Hematopoietic multipotent progenitor cell (in vitro differentiated cells): ENCODE measurements around the gene INO80. TPM values are rescaled to one million over a fixed set of nuclear protein-coding genes. Genes with fewer than 3 reads are reported as not detected.
"Not testable (repeated sequence)": the region's sequence is repeated elsewhere in the genome, so short reads cannot be mapped to it uniquely, and the experiment has no call there.

Experiments used
- DNase-seq, 3 donors: peaks; one replicate each; pipeline ENCODE4 v3.0.0-alpha.2; 2011 to 2015; ENCODE audit warnings: low read depth in 2 of 3, low spot score in 2 of 3
- total RNA-seq: library from RNA; depleted of rRNA; stranded (reverse); fragments of >200 nt; gene quantifications from one replicate; pipeline ENCODE4 v1.2.3, GENCODE V29; 2012

Gene INO80
- total RNA-seq, 1 donor: 18.0 TPM

DNA sequence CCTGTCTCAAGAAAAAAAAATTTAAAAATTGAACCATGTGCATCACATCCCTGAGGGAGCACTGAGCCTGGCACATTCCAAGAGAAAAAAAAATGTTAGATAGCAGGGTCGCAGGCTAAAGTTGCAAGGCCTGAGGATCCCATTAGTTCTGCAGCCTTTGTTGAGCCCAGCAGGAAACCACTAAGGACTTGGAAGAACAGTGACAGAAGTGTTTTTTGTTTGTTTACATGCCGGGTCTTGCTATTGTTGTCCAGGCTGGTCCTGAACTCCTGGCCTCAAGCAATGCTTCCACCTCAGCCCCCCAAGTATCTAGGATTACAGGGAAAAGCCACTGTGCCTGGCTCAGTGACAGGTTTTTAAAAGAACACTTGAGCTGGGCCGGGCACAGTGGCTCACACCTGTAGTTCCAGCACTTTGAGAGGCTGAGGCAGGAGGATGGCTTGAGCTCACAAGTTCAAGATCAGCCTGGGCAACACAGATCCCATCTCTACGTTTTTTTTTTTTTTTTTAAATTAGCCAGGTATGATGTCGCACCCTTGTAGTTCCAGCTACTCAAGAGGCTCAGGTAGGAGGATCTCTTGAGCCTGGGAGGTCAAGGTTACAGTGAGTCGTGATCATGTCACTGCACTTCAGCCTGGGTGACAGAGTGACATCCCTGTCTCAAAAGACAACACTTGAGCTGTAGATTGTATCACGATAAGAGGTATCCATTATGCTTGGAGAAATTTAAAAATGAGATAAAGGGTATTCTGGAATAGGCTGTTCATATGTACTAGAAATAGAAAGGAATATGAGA lies 147.6 kb downstream of the INO80 start:
- DNase-seq: no peak

DNA sequence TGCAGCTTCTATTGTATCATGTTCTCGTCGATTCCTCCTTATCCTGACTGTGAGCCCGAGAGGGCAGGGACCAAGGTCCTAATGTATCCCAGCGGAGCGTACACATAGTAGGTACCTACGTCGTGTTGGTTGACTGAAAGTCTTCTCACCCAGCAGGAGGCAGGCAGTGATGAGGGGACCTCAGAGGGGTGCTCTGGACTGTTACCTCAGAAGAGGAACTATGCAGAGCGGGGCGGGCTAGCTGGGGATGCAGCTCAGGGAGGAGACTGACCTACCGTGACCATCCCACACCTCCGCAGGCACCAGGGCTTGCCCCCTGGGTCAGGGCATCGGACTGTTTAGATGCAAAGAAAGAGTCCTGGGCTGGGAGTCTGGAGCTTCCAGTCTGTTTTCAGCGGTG lies 151.4 kb downstream of the INO80 start:
- no peak for DNase-seq

DNA sequence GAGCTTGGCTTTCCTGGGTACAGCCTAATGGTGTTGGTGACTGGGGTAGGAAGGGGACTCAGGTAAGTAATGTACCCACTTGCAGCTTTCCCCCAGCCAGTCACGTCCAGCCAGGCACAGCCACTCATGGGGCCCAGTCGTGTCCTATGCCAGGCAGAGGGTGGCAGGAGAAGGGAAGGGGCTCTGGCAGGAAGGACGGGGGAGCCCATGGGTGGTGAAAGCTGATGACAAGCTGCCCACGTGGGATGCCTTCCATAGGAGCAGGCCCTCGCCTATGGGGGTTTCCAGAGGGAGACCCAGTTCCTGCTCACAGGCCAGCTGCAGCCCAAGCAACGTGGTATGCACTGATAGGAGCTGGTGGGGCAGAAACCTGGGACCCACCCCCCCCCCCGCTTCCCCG lies 152.1 kb downstream of the INO80 start:
- DNase-seq: no peak

DNA sequence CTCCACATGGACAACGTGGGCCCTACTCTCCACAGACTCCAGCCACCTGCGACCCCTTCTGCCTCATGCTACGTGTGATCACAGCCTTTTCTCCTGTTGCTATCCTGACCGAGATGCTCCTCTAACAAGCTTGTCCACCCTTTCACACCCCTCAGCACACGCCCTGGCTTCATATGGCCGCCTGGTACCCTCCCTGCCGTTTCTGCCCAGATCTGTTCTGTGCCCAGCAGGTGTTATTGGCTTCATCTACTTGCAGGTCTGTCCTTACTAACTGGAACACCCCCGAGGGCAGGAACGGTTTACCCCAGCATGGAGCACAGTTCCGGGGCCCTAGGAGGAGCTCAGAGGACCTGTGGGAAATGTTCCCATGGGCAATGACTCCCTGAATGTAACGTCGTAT lies 152.9 kb downstream of the INO80 start:
- no peak for DNase-seq

DNA sequence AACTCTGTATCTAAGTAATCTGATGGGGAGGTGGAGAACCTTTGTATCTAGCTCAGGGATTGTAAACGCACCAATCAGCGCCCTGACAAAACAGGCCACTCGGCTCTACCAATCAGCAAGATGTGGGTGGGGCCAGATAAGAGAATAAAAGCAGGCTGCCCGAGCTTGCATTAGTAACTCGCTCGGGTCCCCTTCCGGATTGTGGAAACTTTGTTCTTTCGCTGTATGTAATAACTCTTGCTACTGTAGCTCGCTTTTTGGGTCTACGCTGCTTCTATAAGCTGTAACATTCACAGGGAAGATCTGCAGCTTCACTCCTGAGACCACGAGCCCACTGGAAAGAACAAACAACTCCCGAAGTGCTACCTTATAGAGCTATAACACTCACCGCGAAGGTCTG lies 153.8 kb downstream of the INO80 start:
- not testable (repeated sequence) for DNase-seq

DNA sequence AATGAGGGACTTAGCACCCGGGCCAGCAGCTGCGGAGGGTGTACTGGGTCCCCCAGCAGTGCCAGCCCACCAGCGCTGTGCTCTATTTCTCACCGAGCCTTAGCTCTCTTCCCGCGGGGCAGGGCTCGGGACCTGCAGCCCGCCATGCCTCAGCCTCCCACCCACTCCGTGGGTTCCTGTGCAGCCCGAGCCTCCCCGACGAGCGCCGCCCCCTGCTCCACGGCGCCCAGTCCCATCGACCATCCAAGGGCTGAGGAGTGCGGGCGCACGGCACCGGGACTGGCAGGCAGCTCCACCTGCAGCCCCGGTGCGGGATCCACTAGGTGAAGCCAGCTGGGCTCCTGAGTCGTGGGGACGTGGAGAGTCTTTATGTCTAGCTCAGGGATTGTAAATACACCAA lies 154.3 kb downstream of the INO80 start:
- not testable (repeated sequence) for DNase-seq

DNA sequence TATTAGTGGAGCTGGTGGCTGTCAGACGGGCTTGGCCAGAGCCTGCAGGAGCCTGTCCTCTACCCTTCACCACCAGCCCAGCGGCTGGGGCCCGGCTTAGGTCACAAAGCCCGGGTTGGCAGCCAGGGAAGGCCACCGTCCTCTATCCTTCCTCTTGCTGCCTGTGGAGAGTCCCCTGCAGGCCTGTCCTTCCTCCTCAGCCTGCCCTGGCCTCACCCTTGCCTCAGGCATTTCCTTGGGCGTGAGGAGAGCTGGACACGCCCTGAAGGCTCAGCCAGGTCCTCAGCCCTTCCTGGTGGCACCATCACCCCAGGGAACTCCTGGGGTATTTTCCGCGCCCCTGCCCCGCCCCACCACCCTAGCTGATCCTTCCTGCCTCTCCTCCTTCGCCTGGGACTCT lies 155.2 kb downstream of the INO80 start:
- DNase-seq: no peak

DNA sequence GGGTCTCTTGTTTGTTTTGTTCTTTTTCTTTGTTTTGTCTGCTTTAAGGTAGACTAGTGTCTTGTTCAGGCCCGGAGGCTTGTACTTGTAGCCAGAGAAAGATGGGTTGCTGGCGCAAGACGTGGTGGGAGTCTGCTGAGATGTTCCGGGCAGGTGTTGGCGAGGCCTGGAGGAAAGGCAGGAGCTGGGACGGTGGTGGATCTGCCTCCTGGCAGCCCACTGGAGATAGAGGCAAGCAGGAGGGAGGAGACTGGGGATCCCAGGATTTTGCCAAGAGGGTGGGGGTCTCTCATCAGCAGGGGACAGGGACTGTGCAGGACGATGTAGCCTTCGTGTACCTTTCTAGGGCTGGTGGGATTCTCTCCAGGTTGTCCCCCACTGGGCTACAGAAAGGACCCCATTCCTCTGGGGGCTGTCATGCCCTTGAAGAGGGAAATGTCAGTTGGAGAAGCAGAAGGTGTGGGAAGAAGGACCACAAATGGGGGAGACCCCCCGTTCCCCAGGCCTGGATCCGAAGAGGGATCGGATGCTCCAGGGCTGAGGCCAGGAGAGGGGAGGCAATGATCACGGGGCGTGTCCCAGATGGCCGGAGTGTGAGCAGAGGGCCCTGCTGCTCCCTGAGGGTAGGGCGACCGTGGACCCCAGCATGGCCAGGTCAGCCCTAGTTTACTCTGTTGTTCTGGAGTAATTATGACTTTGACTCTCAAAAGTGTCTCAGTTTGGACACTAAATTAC lies 155.8 kb downstream of the INO80 start:
- no peak for DNase-seq

DNA sequence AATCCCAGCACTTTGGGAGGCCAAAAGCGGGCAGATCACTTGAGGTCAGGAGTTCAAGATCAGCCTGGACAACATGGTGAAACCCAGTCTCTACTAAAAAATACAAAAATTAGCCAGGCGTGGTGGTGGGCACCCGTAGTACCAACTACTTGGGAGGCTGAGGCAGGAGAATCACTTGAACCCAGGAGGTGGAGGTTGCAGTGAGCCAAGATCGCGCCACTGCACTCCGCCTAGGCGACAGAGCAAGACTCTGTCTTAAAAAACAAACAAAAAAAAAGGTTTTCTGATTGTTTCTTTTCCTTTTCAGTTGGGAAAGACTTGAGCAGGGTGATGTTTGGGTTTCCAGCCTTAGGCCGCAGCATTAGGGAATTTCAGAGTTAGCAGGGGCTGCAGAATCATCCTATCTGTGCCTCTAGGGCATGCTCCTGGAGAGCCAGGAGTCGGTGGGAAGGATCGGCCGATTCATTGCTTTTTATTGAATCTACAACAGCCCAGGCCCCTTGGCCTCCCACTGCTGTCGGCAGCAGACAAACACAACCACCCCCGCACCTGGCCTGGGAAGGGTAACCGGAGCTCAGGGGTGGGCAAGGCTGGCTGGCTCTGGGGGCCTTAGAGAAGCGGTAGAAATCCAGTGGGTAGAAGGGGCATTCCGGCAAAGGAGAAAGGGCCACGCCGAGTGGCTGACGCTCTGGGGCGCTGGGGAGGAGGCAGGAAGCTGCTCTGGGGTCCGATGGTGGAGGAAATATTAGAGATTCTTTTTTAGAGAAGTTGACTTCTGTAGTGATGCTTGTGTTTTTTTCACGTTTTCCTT lies 156.5 kb downstream of the INO80 start:
- peak in 1 of 3 donors; percentile 49 for DNase-seq

DNA sequence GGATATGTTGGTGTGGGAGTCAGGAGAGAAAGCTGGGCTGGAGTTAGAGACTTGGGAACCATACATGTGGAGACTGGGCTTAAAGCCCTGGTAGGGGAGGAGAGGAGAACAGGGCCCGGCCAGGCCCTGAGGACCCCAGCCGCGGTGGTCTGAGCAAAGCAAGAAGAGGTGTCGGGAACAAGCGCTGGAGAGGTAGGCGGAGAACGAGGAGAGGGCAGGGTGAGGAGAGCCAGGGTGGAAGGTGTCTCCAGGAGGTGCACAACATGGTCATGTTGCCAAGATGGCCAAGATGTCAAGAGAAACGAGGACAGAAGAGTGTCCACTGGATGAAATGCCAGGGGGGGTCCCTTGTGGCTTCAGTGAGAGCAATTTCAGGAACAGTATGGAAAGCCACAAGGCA lies 157.4 kb downstream of the INO80 start:
- DNase-seq: no peak

DNA sequence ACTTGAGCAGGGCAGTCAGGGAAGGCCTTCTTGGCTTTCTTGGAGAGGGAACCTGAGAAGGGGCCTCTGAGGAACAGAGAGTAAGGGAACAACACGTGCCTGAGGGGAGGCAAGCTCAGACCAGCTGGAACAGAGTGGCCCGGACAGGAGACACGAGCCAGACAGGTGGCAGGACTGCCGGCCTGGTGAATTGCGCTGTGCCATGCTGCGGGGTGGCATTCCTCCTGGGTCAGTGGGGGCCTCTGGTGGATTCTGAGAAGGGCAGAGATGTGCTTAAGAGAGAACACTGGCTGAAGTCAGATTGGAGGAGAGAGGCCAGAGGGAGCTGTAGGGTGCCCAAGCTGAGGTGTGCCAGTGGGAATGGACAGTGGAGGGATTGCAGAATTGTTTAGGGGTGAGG lies 157.9 kb downstream of the INO80 start:
- DNase-seq: no peak

DNA sequence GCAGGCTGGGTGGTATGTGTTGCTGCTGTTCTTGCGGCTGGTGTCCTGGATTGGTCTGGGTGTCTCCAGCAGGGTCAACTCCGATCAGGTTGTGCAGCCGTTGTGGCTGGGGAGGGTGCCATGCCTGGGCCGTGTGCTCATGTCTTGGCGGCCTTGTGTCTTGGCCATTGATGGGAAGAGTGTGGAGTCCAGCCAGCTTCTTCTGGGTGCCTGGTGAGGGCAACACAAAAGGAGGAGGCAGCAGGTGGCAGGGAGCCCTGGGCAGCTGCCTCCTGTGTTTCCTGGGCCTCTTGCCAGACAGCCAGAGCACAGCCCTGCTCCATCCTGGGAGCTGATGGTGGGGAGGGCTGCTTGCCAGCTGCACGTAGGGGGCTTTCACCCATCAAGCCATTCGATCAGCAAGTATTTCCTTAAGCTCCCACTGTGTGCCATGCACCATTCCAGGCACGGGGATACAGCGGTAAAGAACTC lies 158.5 kb downstream of the INO80 start:
- no peak for DNase-seq

DNA sequence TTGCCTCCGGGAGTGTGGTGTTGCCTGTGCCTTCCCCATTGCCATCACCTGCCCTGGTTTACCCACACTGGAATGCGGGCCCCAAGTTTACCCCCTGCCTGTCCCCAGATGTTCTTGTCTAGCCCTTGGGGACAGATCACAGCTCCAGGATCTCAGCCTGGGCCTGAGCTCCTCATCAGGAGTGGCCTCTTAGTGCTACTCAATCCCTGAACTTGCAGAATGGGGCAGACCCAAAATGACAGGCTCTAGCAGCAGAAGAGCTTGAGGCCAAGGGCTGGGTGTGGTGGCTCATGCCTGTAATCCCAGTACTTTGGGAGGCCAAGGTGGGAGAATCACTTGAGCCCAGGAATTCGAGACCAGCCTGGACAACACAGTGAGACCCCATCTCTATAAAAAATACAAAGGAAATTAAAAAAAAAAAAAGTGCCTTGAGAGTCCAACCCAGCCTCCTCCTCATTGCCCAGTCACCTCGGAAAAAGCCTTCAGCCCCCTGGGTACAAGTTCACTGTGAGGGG lies 159.0 kb downstream of the INO80 start:
- DNase-seq: no peak

DNA sequence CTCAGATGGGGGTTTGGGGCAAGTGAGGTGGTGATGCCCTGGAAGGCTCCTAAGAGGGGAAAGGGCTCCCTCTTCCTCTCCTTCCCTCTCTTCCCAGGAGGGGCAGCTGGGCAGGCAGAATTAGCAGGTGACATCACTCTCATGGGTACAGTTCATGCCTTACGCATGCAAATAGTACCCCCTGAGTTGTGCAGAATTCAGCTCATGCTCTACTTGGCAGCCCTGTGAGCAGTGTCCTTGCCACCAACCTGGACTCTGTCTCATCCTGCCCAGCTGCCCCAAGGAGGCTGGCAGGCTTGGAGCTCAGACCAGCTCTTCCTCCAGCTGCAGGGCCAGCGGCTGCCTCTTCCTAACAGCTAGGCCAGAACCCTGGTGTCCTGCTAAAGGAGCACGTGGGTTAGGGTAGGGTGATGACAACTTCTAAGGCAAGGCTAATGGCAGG lies 159.5 kb downstream of the INO80 start:
- DNase-seq: no peak

DNA sequence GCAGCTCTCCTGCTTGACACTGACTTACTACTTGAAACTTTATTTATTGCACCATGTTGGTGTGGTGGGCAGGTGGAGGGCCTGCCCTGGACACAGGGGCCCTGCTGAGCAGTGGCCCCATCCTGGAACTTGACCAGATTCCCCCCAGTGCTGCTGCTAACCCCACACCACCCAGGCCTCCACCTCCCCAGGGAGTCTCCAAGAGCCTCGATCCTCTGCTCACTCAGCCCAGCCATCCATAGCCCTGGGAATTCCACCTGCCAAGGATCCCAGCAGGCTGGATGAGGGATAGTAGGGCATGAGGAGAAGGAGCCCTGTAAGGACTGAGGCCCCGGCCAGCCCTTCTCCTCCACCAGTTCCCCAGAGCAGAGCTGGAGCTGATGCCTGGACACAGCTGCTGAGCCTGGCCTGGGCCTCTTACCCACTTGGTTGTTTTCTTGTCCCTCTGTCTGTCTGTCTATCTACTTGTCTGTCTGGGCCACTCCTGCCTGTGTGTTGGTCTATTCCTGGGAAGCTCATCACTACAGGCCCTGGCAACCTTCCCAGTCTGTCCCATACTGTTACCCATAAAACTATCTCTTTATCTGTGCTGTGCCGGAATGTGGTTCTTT lies 160.0 kb downstream of the INO80 start:
- DNase-seq: no peak

DNA sequence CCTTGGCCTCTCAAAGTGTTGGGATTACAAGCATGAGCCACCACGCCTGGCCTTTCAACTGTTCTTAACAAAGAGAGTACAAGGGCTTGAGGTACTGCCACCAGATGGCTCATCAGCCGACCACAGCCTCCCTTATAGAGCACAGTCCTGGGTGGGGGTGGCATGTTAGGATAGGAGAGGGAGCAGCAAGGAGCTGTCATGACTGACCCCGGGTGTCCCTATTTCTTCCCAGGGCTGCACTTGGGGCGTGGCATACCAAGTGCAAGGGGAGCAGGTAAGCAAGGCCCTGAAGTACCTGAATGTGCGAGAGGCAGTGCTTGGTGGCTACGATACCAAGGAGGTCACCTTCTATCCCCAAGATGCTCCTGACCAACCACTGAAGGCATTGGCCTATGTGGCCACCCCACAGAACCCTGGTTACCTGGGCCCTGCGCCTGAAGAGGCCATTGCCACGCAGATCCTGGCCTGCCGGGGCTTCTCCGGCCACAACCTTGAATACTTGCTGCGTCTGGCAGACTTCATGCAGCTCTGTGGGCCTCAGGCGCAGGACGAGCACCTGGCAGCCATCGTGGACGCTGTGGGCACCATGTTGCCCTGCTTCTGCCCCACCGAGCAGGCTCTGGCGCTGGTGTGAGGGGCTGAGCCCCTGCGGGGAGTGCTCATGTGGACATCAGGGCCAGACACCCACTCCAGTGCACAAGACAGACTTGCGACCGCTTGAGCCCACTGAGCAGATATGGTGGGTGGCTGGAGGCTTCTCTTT lies 160.8 kb downstream of the INO80 start:
- DNase-seq: no peak

DNA sequence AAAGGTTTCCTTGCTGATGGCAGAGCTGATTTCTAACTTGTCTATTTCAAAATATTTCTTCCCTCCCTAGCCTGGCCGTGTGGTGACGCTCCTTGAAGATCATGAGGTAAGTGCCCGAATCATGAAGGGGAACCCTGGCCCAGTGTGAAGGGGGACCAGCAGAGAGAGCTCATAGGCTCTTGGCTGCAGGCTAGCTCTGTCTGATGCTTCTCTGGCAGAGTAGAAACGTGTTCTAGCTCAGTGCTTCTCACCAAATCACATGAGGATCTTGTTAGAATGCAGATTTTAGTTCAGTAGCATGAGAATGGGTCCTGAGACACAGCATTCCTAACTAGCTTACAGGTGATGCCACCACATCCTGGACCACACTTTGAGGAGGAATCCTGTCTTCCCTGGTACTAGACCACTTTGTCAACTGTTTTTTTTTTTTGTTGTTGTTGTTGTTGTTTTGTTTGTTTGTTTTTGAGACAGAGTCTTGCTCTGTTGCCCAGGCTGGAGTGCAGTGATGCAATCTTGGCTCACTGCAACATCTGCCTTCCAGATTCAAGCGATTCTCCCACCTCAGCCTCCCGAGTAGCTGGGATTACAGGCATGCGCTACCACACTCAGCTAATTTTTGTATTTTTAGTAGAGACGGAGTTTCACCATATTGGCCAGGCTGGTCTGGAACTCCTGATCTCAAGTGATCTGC lies 161.8 kb downstream of the INO80 start:
- DNase-seq: not testable (repeated sequence)

DNA sequence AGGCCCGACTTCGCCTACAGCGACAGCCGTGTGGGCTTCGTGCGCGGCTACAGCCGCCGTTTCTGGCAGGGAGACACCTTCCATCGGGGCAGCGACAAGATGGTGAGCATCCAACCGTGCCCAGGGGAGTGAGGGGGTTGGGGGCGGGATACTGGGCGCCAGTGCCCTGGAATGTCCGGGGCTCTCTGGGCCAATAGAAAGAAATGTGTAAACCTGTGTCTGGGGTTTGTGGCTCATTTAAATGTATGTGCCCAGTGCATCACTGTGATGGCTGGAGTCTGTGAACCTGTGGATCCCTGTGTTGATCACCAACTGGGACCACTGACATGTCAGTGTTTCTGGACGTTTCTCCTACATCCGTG lies 162.4 kb downstream of the INO80 start:
- DNase-seq: no peak
